ENCODE data around the gene PPP1R11. TPM values are rescaled to one million over a fixed set of nuclear protein-coding genes. Genes with fewer than 3 reads are reported as not detected.
A peak's percentile ranks its signal among the peaks of the same experiment; 100 is the strongest.

PPP1R11 gene
- total and polyA plus RNA-seq, 2 of the 13 experiments (the other 11 are each of a cell fraction or from before 2014, with no cell fraction given) = 32.1 to 58.9 TPM

GRCh38 chr6:30100585-30101443 lies 33.8 kb downstream of the PPP1R11 start (continued):
- TF ChIP-seq ATF7 (IDR thresholded peaks at IDR 0.05) = no peak
- TF ChIP-seq ATF7 (CRISPR knock-in tag; IDR thresholded peaks at IDR 0.05) = no peak
- TF ChIP-seq ZNF138 (CRISPR knock-in tag; IDR thresholded peaks at IDR 0.05; ENCODE audit: low read depth) = 0 out of 2 replicates have a peak, but pooled peaks have one; percentile 68
- TF ChIP-seq, protein P1, sequence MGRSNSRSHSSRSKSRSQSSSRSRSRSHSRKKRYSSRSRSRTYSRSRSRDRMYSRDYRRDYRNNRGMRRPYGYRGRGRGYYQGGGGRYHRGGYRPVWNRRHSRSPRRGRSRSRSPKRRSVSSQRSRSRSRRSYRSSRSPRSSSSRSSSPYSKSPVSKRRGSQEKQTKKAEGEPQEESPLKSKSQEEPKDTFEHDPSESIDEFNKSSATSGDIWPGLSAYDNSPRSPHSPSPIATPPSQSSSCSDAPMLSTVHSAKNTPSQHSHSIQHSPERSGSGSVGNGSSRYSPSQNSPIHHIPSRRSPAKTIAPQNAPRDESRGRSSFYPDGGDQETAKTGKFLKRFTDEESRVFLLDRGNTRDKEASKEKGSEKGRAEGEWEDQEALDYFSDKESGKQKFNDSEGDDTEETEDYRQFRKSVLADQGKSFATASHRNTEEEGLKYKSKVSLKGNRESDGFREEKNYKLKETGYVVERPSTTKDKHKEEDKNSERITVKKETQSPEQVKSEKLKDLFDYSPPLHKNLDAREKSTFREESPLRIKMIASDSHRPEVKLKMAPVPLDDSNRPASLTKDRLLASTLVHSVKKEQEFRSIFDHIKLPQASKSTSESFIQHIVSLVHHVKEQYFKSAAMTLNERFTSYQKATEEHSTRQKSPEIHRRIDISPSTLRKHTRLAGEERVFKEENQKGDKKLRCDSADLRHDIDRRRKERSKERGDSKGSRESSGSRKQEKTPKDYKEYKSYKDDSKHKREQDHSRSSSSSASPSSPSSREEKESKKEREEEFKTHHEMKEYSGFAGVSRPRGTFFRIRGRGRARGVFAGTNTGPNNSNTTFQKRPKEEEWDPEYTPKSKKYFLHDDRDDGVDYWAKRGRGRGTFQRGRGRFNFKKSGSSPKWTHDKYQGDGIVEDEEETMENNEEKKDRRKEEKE (IDR thresholded peaks at IDR 0.05) = no peak
- TF ChIP-seq RARG (CRISPR knock-in tag; IDR thresholded peaks at IDR 0.05; ENCODE audit: low read depth) = no peak
- peak; percentile 81 for TF ChIP-seq SRY (CRISPR knock-in tag; IDR thresholded peaks at IDR 0.05)
- peak; percentile 72; the same call in 1 of the 2 replicates for TF ChIP-seq JUND (CRISPR knock-in tag; IDR thresholded peaks at IDR 0.05)
- peak; percentile 84 for TF ChIP-seq KAT8 (CRISPR knock-in tag; IDR thresholded peaks at IDR 0.05)
- peak; percentile 45; the same call in 1 of the 2 replicates for TF ChIP-seq ZNF678 (CRISPR knock-in tag; IDR thresholded peaks at IDR 0.05)
- TF ChIP-seq BRF2 (CRISPR knock-in tag; IDR thresholded peaks at IDR 0.05) = no peak; the same call in 1 of the 2 replicates
- TF ChIP-seq ZNF878 (CRISPR knock-in tag; IDR thresholded peaks at IDR 0.05) = no peak
- peak; percentile 90 for TF ChIP-seq MED1 (CRISPR knock-in tag; IDR thresholded peaks at IDR 0.05)
- no peak for TF ChIP-seq SMARCE1 (IDR thresholded peaks at IDR 0.05; ENCODE audit: borderline replicate concordance)
- TF ChIP-seq HES4 (CRISPR knock-in tag; IDR thresholded peaks at IDR 0.05; ENCODE audit: borderline replicate concordance) = no peak
- TF ChIP-seq PHF20 (CRISPR knock-in tag; IDR thresholded peaks at IDR 0.05) = no peak; the same call in 1 of the 2 replicates
- TF ChIP-seq MAX (IDR thresholded peaks at IDR 0.05) = peak; percentile 94
- no peak for TF ChIP-seq DDIT3 (CRISPR knock-in tag; IDR thresholded peaks at IDR 0.05)
- TF ChIP-seq SRSF4 (IDR thresholded peaks at IDR 0.05; ENCODE audit: low read depth, low read length, poor library complexity, severe bottlenecking) = no peak
- TF ChIP-seq ZNF3 (CRISPR knock-in tag; IDR thresholded peaks at IDR 0.05) = no peak
- peak; percentile 53; the same call in 1 of the 2 replicates for TF ChIP-seq IRF9 (CRISPR knock-in tag; IDR thresholded peaks at IDR 0.05; ENCODE audit: borderline replicate concordance)
- no peak for TF ChIP-seq ZFP36 (IDR thresholded peaks at IDR 0.05; ENCODE audit: borderline replicate concordance, low read depth, low read length, partially characterized antibody)
- TF ChIP-seq CREM (IDR thresholded peaks at IDR 0.05) = peak; percentile 74
- TF ChIP-seq CREM (CRISPR knock-in tag; IDR thresholded peaks at IDR 0.05) = no peak
- TF ChIP-seq, protein P2, sequence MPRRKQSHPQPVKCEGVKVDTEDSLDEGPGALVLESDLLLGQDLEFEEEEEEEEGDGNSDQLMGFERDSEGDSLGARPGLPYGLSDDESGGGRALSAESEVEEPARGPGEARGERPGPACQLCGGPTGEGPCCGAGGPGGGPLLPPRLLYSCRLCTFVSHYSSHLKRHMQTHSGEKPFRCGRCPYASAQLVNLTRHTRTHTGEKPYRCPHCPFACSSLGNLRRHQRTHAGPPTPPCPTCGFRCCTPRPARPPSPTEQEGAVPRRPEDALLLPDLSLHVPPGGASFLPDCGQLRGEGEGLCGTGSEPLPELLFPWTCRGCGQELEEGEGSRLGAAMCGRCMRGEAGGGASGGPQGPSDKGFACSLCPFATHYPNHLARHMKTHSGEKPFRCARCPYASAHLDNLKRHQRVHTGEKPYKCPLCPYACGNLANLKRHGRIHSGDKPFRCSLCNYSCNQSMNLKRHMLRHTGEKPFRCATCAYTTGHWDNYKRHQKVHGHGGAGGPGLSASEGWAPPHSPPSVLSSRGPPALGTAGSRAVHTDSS (CRISPR knock-in tag; conservative IDR thresholded peaks at IDR 0.05) = no peak
